GM12878 (cell line): ENCODE data around the gene ANO8. TPM values are rescaled to one million over a fixed set of nuclear protein-coding genes. Genes with fewer than 3 reads are reported as not detected.

Source experiments
- ATAC-seq: fragments of 200-7000 bp; cut with Tn5 transposase; 3 replicates; pipeline ENCODE4 v1.9.1; 2020; ENCODE audit warnings: mild to moderate bottlenecking, moderate library complexity
- BruUV-seq: library from RNA; stranded (reverse); fragments of 400-500 nt; replicated peaks from 2 replicates; lab custom pipeline; 2021; lab: Mats Ljungman, UMichigan
- CTCF ChIA-PET: fragments of 300-600 bp; sonication (Branson Sonifier 250); formaldehyde crosslinking; extraction: SDS; loops from one replicate; lab custom pipeline; 2021; ENCODE audit warnings: inconsistent platforms; lab: Yijun Ruan, JAX
- POLR2A ChIA-PET: fragments of 350-600 bp; formaldehyde crosslinking; extraction: SDS; loops from one replicate; lab custom pipeline; 2021; ENCODE audit warnings: inconsistent platforms; lab: Charles Lee
- RAD21 ChIA-PET: fragments of 300-600 bp; sonication (Branson Sonifier 250); formaldehyde crosslinking; loops from one replicate; lab custom pipeline; 2023; ENCODE audit warnings: antibody characterized with exemption; ENCODE audit not compliant: unreplicated experiment; lab: Charles Lee
- SMC1A ChIA-PET: fragments of 300-600 bp; sonication (Branson Sonifier 250); formaldehyde crosslinking; loops from one replicate; lab custom pipeline; 2023; ENCODE audit not compliant: unreplicated experiment, uncharacterized antibody; lab: Charles Lee
- DNase-seq: peaks from one replicate; pipeline ENCODE4 v3.0.0-alpha.2; 2011; ENCODE audit warnings: low read depth, low spot score
- FAIRE-seq: peaks from 3 replicates; lab custom pipeline; 2011; peaks lifted over from hg19 to GRCh38; lab: Jason Lieb, UNC
- H2AFZ ChIP-seq: 2 replicates; pipeline ENCODE4 v1.6.0; 2011; ENCODE audit warnings: low read depth, low read length, control low read depth; ENCODE audit not compliant: control insufficient read depth
- H3K27ac ChIP-seq: 2 replicates; pipeline ENCODE4 v1.5.1; 2011; ENCODE audit warnings: control low read depth; ENCODE audit not compliant: control insufficient read depth, insufficient read depth
- H3K27me3 ChIP-seq, 2 experiments: replicated peaks in 1 of 2; 2 replicates each; pipeline versions ENCODE4 v1.6.0 to v1.6.1; 2011; ENCODE audit warnings: low read length in 1 of 2; ENCODE audit not compliant: control insufficient read depth in 2 of 2, insufficient read depth in 2 of 2
- H3K36me3 ChIP-seq, 2 experiments: 2 replicates each; pipeline ENCODE4 v1.5.1; 2011; ENCODE audit warnings: low read length in 1 of 2; ENCODE audit not compliant: control insufficient read depth in 2 of 2, insufficient read depth in 2 of 2
- H3K4me1 ChIP-seq: 2 replicates; pipeline ENCODE4 v1.6.1; 2011; ENCODE audit warnings: mild to moderate bottlenecking, low read length, moderate library complexity, mixed read lengths; ENCODE audit not compliant: control insufficient read depth, insufficient read depth
- H3K4me2 ChIP-seq: 2 replicates; pipeline ENCODE4 v1.6.0; 2011; ENCODE audit warnings: control low read depth; ENCODE audit not compliant: control insufficient read depth, insufficient read depth
- H3K4me3 ChIP-seq: fragments of 200-600 bp; sonication (generic); 2 replicates; pipeline ENCODE4 v1.5.1; 2016
- H3K79me2 ChIP-seq: 2 replicates; pipeline ENCODE4 v1.6.0; 2011; ENCODE audit warnings: low read length; ENCODE audit not compliant: control insufficient read depth, insufficient read depth
- H3K9ac ChIP-seq: 2 replicates; pipeline ENCODE4 v1.8.0; 2011; ENCODE audit warnings: low read length, control low read depth, mixed read lengths; ENCODE audit not compliant: control insufficient read depth, insufficient read depth
- H3K9me3 ChIP-seq: replicated peaks from 3 replicates; pipeline ENCODE4 v1.5.1; 2011; ENCODE audit warnings: mild to moderate bottlenecking, low read length; ENCODE audit not compliant: control insufficient read depth, insufficient read depth
- H4K20me1 ChIP-seq: 2 replicates; pipeline ENCODE4 v1.6.0; 2011; ENCODE audit not compliant: control insufficient read depth, insufficient read depth
- BMI1 ChIP-seq: fragments of 450-650 bp; IDR thresholded peaks from 2 replicates; pipeline ENCODE4 v1.6.1; 2016; ENCODE audit warnings: mild to moderate bottlenecking, moderate library complexity, borderline replicate concordance
- CEBPZ ChIP-seq: fragments of 150-350 bp; IDR thresholded peaks from 2 replicates; pipeline ENCODE4 v1.6.1; 2016; ENCODE audit warnings: low read depth, low read length
- EZH2 ChIP-seq: IDR thresholded peaks from 2 replicates; pipeline ENCODE4 v1.6.1; 2012; ENCODE audit warnings: low read depth, mild to moderate bottlenecking, control low read depth, inconsistent platforms, low read length, borderline replicate concordance; ENCODE audit not compliant: control insufficient read depth
- KLF5 ChIP-seq: fragments of 450-650 bp; IDR thresholded peaks from 2 replicates; pipeline ENCODE4 v1.6.1; 2014; ENCODE audit warnings: mild to moderate bottlenecking; ENCODE audit not compliant: partially characterized antibody
- SMAD1 ChIP-seq: fragments of 450-650 bp; IDR thresholded peaks from 2 replicates; pipeline ENCODE4 v1.6.1; 2018; ENCODE audit warnings: mild to moderate bottlenecking, low read depth; ENCODE audit not compliant: partially characterized antibody
- SMAD5 ChIP-seq: IDR thresholded peaks from 2 replicates; pipeline ENCODE4 v1.6.1; 2016; ENCODE audit warnings: antibody characterized with exemption, low read depth
- SREBF1 ChIP-seq: IDR thresholded peaks from 2 replicates; pipeline ENCODE4 v1.6.1; 2012; ENCODE audit warnings: mild to moderate bottlenecking, low read length
- ZBTB40 ChIP-seq: fragments of 450-650 bp; IDR thresholded peaks from 2 replicates; pipeline ENCODE4 v1.6.1; 2016; ENCODE audit warnings: mild to moderate bottlenecking, moderate library complexity, borderline replicate concordance
- WGBS: methylation state at CpG from one replicate; pipeline ENCODE4 v1.1.6; 2016; ENCODE audit warnings: low lambda C conversion rate; ENCODE audit not compliant: insufficient replicate concordance, insufficient coverage; ENCODE audit errors: missing lambda C conversion rate; 5-methylcytosine and 5-hydroxymethylcytosine counted together
- in situ Hi-C: fragments of 300-500 bp; cut with MboI; formaldehyde crosslinking; loops from 9 replicates; pipeline ENCODE4 v1.14.3; 2018; ENCODE audit warnings: mixed read lengths
- intact Hi-C: fragments of 100-400 bp; cut with micrococcal nuclease; formaldehyde crosslinking; loops from one replicate; pipeline ENCODE4 v1.14.2; 2022; ENCODE audit not compliant: unreplicated experiment
- polyA plus RNA-seq, 11 experiments: library from polyadenylated mRNA; depleted of rRNA in 4 of 11; unstranded in 6 of 11; stranded (reverse) in 5 of 11; fragments of >200 nt; fragmentation: Nextera tagmentation in 4 of 11; fragmentation: Illumina TruSeq in 1 of 11; extraction: Ambion mirVana in 4 of 11; extraction: Trizol in 1 of 11; gene quantifications; 1 replicate in 1 of 11; 2 replicates in 10 of 11; pipeline versions ENCODE4 v1.2.1 to v1.2.3, GENCODE V29; 2011 to 2016; ENCODE audit warnings: inconsistent platforms in 2 of 11, missing spikeins in 2 of 11, low read depth in 1 of 11
- total RNA-seq, 4 experiments: library from RNA; depleted of rRNA in 3 of 4; stranded (reverse); fragments of >200 nt in 3 of 4; fragmentation: Illumina TruSeq in 1 of 4; extraction: Trizol in 1 of 4; gene quantifications; 2 replicates each; pipeline versions ENCODE4 v1.2.1 to v1.2.3, GENCODE V29; 2013 to 2021
- TF ChIP-seq, protein P1 (sequence below): fragments of 450-650 bp; IDR thresholded peaks from 2 replicates; pipeline ENCODE4 v1.6.1; 2017; ENCODE audit warnings: mild to moderate bottlenecking, moderate library complexity

ANO8 gene
- total and polyA plus RNA-seq, 10 of the 15 experiments (the other 5 are each of a cell fraction or from before 2014, with no cell fraction given) = 0.04 to 6.7 (median 1.1) TPM

- TF ChIP-seq, protein P1, sequence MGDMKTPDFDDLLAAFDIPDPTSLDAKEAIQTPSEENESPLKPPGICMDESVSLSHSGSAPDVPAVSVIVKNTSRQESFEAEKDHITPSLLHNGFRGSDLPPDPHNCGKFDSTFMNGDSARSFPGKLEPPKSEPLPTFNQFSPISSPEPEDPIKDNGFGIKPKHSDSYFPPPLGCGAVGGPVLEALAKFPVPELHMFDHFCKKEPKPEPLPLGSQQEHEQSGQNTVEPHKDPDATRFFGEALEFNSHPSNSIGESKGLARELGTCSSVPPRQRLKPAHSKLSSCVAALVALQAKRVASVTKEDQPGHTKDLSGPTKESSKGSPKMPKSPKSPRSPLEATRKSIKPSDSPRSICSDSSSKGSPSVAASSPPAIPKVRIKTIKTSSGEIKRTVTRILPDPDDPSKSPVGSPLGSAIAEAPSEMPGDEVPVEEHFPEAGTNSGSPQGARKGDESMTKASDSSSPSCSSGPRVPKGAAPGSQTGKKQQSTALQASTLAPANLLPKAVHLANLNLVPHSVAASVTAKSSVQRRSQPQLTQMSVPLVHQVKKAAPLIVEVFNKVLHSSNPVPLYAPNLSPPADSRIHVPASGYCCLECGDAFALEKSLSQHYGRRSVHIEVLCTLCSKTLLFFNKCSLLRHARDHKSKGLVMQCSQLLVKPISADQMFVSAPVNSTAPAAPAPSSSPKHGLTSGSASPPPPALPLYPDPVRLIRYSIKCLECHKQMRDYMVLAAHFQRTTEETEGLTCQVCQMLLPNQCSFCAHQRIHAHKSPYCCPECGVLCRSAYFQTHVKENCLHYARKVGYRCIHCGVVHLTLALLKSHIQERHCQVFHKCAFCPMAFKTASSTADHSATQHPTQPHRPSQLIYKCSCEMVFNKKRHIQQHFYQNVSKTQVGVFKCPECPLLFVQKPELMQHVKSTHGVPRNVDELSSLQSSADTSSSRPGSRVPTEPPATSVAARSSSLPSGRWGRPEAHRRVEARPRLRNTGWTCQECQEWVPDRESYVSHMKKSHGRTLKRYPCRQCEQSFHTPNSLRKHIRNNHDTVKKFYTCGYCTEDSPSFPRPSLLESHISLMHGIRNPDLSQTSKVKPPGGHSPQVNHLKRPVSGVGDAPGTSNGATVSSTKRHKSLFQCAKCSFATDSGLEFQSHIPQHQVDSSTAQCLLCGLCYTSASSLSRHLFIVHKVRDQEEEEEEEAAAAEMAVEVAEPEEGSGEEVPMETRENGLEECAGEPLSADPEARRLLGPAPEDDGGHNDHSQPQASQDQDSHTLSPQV = no peak
- no peak for TF ChIP-seq KLF5
Observed at GRCh38 chr19:17340871-17341357, 6.3 kb upstream of the ANO8 start (continued).

DNA sequence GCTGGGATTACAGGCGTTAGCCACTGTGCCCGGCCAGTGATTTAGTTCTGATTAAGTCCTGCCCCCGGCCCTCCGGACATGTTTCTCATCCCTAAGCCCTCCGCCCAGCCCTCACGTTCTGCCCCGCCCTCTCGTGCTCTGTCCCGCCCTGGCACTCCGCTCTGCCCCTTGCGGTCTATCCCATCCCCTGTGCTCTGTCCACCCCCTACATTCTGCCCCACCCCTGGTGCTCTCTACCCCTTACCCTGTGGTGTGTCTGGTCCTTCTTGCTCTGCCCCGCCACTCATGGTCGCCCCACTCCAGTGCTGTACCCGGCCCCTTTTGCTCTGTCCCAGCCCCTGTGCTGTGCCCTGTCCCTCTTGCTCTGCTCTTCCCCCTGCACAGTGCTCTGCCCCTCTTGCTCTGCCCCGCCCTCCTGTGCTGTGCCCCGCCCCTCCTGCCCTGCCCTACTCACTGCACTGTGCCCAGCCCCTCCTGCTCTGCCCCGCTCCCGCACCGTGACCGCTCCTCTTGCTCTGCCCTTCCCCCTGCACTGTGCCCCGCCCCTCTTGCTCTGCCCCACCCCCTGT lies 5.7 kb upstream of the ANO8 start:
- Histone ChIP-seq H3K4me2 (no peak overlapping the region), H3K79me2 (peaks cover 6% of the 10 kb centered on the region), H3K9ac (no peak overlapping the region), H3K27me3 (no peaks in the 10 kb centered on the region), H4K20me1 (no peaks in the 10 kb centered on the region), H3K4me1 (peaks cover 12% of the 10 kb centered on the region), H3K36me3 (no peaks in the 10 kb centered on the region; a peak in 2 of 4 replicates), H2AFZ (no peak overlapping the region), H3K4me3 (no peak overlapping the region), H3K27ac (no peak overlapping the region), H3K9me3 (no peaks in the 10 kb centered on the region)
- in situ Hi-C loops (no loop called here), intact Hi-C loops (no loop called here)
- ChIA-PET RAD21 (no interaction called here), SMC1A (no interaction called here), CTCF (no interaction called here), POLR2A (no interaction called here)
- no TSS peak for BruUV-seq
- ATAC-seq (no peak), DNase-seq (no peak), FAIRE-seq (no peak)
- 90% methylated on average over 15 of the region's 21 CpGs for WGBS
- no peak for TF ChIP-seq CEBPZ
- TF ChIP-seq BMI1 = no peak
- TF ChIP-seq SREBF1 = no peak
- no peak for TF ChIP-seq EZH2
- TF ChIP-seq KLF5 = no peak
- TF ChIP-seq SMAD1 = no peak
- no peak for TF ChIP-seq SMAD5
- no peak for TF ChIP-seq ZBTB40
